Heart right ventricle (tissue), 16 donors: ENCODE data around the gene TAF11L5. TPM values are rescaled to one million over a fixed set of nuclear protein-coding genes. Genes with fewer than 3 reads are reported as not detected.
"Not testable (repeated sequence)": the region's sequence is repeated elsewhere in the genome, so short reads cannot be mapped to it uniquely, and the experiment has no call there.

ENCODE experiments used
- ATAC-seq, 8 donors: fragments of 200-7000 bp; cut with Tn5 transposase; one replicate each; pipeline ENCODE4 v1.9.1; 2020; ENCODE audit warnings: mild to moderate bottlenecking in 8 of 8, moderate library complexity in 8 of 8, moderate number of reproducible peaks in 1 of 8
- DNase-seq, 2 donors: peaks; one replicate each; pipeline ENCODE4 v3.0.0-alpha.2; 2020
- H3K27ac ChIP-seq, 10 donors: fragments of 200-600 bp; sonication (generic) in 2 of 10; one replicate each; pipeline versions ENCODE4 v1.5.0 to v1.8.0; 2020 to 2022; ENCODE audit warnings: mild to moderate bottlenecking in 3 of 10
- H3K27me3 ChIP-seq, 7 donors: fragments of 200-600 bp; one replicate each; pipeline ENCODE4 v1.8.0; 2021 to 2022; ENCODE audit warnings: mild to moderate bottlenecking in 2 of 7
- H3K36me3 ChIP-seq, 9 donors: fragments of 200-600 bp; sonication (generic) in 1 of 9; one replicate each; pipeline versions ENCODE4 v1.5.0 to v1.8.0; 2020 to 2022; ENCODE audit warnings: mild to moderate bottlenecking in 2 of 9
- H3K4me1 ChIP-seq, 9 donors: fragments of 200-600 bp; sonication (generic) in 1 of 9; one replicate each; pipeline versions ENCODE4 v1.5.0 to v1.8.0; 2020 to 2022; ENCODE audit warnings: mild to moderate bottlenecking in 4 of 9
- H3K4me3 ChIP-seq, 10 donors: fragments of 200-600 bp; sonication (generic) in 2 of 10; one replicate each; pipeline versions ENCODE4 v1.5.0 to v1.8.0; 2020 to 2022; ENCODE audit warnings: mild to moderate bottlenecking in 7 of 10, moderate library complexity in 2 of 10
- H3K9me3 ChIP-seq, 11 donors: fragments of 200-600 bp in 10 of 11; sonication (generic) in 2 of 11; one replicate each; pipeline versions ENCODE4 v1.5.0 to v1.8.0; 2013 to 2022; ENCODE audit warnings: mild to moderate bottlenecking in 2 of 11, control low read depth in 1 of 11, moderate library complexity in 1 of 11
- WGBS, 2 donors: extraction: QIAGEN DNeasy Blood & Tissue Kit; methylation state at CpG; one replicate each; pipeline ENCODE4 v1.1.7; 2013; ENCODE audit warnings: inconsistent platforms in 1 of 2; 5-methylcytosine and 5-hydroxymethylcytosine counted together
- intact Hi-C, 10 donors: fragments of 100-400 bp; cut with DNase I; formaldehyde crosslinking; loops; one replicate each; pipeline versions ENCODE4 v1.11.1 to v1.14.2; 2022
- polyA plus RNA-seq, 2 donors: library from polyadenylated mRNA; stranded (reverse); fragments of 200-250 nt; gene quantifications; one replicate each; pipeline ENCODE4 v1.2.3, GENCODE V29; 2013
- total RNA-seq, 10 donors: library from RNA; stranded (reverse); fragmentation: NEBNext Ultra II Directional in 3 of 10; extraction: Animal tissue kit (Norgen Biotek cat#: 25700) in 3 of 10; gene quantifications; one replicate each; pipeline versions ENCODE4 v1.2.1 to v1.2.4, GENCODE V29; 2021 to 2023
- TF ChIP-seq, protein P1 (sequence below), 9 donors: fragments of 200-600 bp; sonication (generic) in 2 of 9; IDR thresholded peaks; one replicate each; pipeline versions ENCODE4 v1.5.0 to v1.8.0; 2021 to 2022; ENCODE audit warnings: antibody characterized with exemption in 9 of 9, mild to moderate bottlenecking in 5 of 9, moderate library complexity in 1 of 9
- donor health status: Arrhythmogenic right ventricular cardiomyopathy.
- donor health status: ischemic (EF 13 %, LVEDD 7.1; RV severe dilation, severe dysfunction).
- donor health status: healthy with polysubstance abuse.
- donor health status: DM: no; HTN: yes; CAD: no.
- donor health status: DM: no; HTN: no; CAD: no.
- donor health status: ischemic (EF 25% LVEDD 6.9; RV normal size, moderate dysfunction).
- donor health status: ischemic (EF 25% LVEDD 5.7; RV mildly dilated, moderate dysfunction).
- donor health status: healthy.
- donor health status: DM: yes; HTN: yes; CAD: no.
- donor health status: Ischemic cardiomyopathy.
- donor health status: ischemic (EF 35%, LVEDD 5.7; RV mildly dilated, moderate dysfunction).
- donor health status: nonischemic (EF 11% LVEDD 7.7; RV severe dilation, severe dysfunction).
- donor health status: DM: yes; HTN: yes; CAD: no.
- donor health status: PGD.
- donor health status: ischemic (EF 29% LVEDD 5.4; RV normal size, mild dysfunction).
- donor health status: nonischemic (EF 23%, LVEDD 6.1; RV moderate dilation, normal function).

Gene TAF11L5
- total and polyA plus RNA-seq, 12 donors = not detected

DNA sequence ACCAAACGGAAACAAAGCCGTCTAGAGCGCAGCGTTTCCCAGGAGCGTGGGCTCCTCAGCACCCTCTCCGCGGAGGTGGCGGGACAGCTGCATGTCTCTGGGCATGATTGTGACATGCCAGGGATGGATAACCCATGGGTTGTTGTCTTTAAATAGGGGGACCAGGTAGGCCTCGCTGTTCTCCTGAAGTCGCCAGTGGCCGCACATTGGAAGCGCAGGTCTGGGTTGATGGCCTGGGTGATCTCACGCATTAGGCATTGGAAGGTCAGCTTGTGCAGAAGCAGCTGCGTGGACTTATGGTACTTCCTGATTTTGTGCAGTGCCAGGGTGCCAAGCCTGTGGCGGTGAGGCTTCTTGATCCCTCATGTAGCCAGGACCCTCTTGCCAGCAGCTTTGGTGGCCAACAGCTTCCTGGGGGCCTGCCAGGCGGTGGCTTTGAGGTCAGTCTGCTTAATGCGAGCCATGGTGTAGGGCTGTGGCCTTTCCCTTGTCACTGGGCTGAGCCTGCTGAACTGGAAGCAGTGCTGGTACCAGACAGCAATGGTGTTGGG, 13.2 kb upstream of the TAF11L5 start:
- ATAC-seq = no peak
- H3K9me3 ChIP-seq = no peaks in the 10 kb centered on the region
- H3K27ac ChIP-seq = no peak overlapping the region
- intact Hi-C loops = no loop called here
- WGBS, 2 donors = 89 to 90% methylated on average over 17 of the region's 17 CpGs
- no peaks in the 10 kb centered on the region for H3K36me3 ChIP-seq
- TF ChIP-seq, protein P1, sequence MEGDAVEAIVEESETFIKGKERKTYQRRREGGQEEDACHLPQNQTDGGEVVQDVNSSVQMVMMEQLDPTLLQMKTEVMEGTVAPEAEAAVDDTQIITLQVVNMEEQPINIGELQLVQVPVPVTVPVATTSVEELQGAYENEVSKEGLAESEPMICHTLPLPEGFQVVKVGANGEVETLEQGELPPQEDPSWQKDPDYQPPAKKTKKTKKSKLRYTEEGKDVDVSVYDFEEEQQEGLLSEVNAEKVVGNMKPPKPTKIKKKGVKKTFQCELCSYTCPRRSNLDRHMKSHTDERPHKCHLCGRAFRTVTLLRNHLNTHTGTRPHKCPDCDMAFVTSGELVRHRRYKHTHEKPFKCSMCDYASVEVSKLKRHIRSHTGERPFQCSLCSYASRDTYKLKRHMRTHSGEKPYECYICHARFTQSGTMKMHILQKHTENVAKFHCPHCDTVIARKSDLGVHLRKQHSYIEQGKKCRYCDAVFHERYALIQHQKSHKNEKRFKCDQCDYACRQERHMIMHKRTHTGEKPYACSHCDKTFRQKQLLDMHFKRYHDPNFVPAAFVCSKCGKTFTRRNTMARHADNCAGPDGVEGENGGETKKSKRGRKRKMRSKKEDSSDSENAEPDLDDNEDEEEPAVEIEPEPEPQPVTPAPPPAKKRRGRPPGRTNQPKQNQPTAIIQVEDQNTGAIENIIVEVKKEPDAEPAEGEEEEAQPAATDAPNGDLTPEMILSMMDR (IDR thresholded peaks at IDR 0.05) = no peak
- H3K4me3 ChIP-seq = no peak overlapping the region
- DNase-seq = no peak
- no peaks in the 10 kb centered on the region for H3K27me3 ChIP-seq
- H3K4me1 ChIP-seq = no peaks in the 10 kb centered on the region

DNA sequence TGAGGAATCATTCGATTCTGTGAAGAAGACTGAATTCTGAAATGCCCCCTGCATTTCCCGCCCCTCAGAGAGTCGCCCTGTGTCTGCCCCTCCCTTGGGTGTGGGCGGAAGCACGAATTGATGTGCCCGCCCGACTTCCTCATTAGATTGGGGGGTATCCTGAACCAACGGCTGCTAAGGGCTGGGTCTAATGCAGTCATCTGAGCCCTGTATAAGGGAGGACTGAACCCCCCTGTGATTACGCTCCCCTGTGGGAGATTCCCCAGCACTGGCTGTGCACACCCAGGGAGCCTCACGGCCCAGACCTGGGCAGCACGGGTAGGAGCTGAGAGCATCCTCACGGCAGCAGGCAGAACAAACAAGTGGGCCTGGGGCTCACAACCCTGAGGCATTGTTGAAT, 7.5 kb upstream of the TAF11L5 start:
- H3K9me3 ChIP-seq, intact Hi-C loops, H3K36me3 ChIP-seq, H3K4me1 ChIP-seq, H3K27ac ChIP-seq, ATAC-seq, DNase-seq, H3K4me3 ChIP-seq, H3K27me3 ChIP-seq: not testable (repeated sequence)
- WGBS, 2 donors = 75 to 81% methylated on average over 8 of the region's 12 CpGs

DNA sequence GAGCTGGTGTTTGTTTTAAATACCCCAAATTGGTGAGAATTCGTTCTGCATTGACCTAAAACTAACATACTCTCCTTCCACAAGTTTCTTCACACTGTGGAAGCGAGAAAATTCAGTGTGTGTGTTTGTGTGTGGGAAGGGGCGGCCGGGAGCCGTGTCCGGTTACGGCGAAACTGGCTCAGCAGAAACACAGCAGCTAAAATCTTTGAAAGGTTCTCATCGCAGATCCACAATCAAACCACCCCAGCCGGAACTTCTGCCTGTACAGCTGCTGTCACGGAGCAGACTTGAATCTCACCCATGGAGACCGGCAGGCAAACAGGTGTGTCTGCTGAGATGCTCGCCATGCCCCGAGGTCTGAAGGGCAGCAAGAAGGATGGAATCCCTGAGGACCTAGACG, 7.0 kb upstream of the TAF11L5 start, which contains the start of gene TAF11L3:
Gene TAF11L3 (plus strand): TSS at position 301 of the 400 bp plus-strand sequence.
- DNase-seq, ATAC-seq, H3K27ac ChIP-seq, H3K36me3 ChIP-seq, H3K4me3 ChIP-seq, H3K9me3 ChIP-seq, intact Hi-C loops, H3K4me1 ChIP-seq, H3K27me3 ChIP-seq: not testable (repeated sequence)
- WGBS, 2 donors = no CpG with 5 or more reads among the region's 15 CpGs

- WGBS, 2 donors = 91 to 94% methylated on average over 8 of the region's 14 CpGs
- H3K27me3 ChIP-seq, DNase-seq, H3K4me1 ChIP-seq, ATAC-seq, H3K27ac ChIP-seq, H3K9me3 ChIP-seq, H3K4me3 ChIP-seq, H3K36me3 ChIP-seq, intact Hi-C loops: not testable (repeated sequence)
Measured at GRCh38 chr5:17519508-17519907, 5.5 kb upstream of the TAF11L5 start.

- H3K4me3 ChIP-seq, H3K4me1 ChIP-seq, intact Hi-C loops, H3K27me3 ChIP-seq, H3K27ac ChIP-seq, ATAC-seq, DNase-seq, H3K36me3 ChIP-seq: not testable (repeated sequence)
- WGBS, 2 donors = no CpG with 5 or more reads among the region's 15 CpGs
- peaks cover 0 to 13% (median 0%) of the 10 kb centered on the region in 11 donors for H3K9me3 ChIP-seq
Measured at GRCh38 chr5:17521501-17521900, 3.5 kb upstream of the TAF11L5 start, which contains the start of gene TAF11L4. TSS of gene TAF11L4 (plus strand) at chr5:17521801.

GRCh38 chr5:17526504-17526903, 1.5 kb downstream of the TAF11L5 start:
- intact Hi-C loops, ATAC-seq, H3K36me3 ChIP-seq, H3K9me3 ChIP-seq, H3K4me1 ChIP-seq, H3K4me3 ChIP-seq, H3K27ac ChIP-seq, H3K27me3 ChIP-seq: not testable (repeated sequence)
- peak in 1 of 2 donors; percentile 30 for DNase-seq
- WGBS, 2 donors = 92% methylated on average over 9 of the region's 17 CpGs

DNA sequence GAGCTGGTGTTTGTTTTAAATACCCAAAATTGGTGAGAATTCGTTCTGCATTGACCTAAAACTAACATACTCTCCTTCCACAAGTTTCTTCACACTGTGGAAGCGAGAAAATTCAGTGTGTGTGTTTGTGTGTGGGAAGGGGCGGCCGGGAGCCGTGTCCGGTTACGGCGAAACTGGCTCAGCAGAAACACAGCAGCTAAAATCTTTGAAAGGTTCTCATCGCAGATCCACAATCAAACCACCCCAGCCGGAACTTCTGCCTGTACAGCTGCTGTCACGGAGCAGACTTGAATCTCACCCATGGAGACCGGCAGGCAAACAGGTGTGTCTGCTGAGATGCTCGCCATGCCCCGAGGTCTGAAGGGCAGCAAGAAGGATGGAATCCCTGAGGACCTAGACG, 3.3 kb downstream of the TAF11L5 start, which contains the start of gene TAF11L6:
Gene TAF11L6 (plus strand): TSS at position 301 of the 400 bp plus-strand sequence.
- ATAC-seq, H3K4me1 ChIP-seq, H3K27me3 ChIP-seq, intact Hi-C loops, H3K9me3 ChIP-seq, H3K36me3 ChIP-seq, DNase-seq, H3K4me3 ChIP-seq, H3K27ac ChIP-seq: not testable (repeated sequence)
- WGBS, 2 donors = no CpG with 5 or more reads among the region's 15 CpGs

Other genes starting within 250 kb of the TAF11L5 start
- not detected for gene TAF11L2, start 27.0 kb upstream of the TAF11L5 start, total RNA-seq
- gene TAF11L2, start 27.0 kb upstream of the TAF11L5 start, polyA plus RNA-seq = not detected
- gene TAF11L3, start 6.9 kb upstream of the TAF11L5 start, total RNA-seq = not detected
- gene TAF11L3, start 6.9 kb upstream of the TAF11L5 start, polyA plus RNA-seq = not detected
- gene TAF11L4, start 3.4 kb upstream of the TAF11L5 start, total RNA-seq = not detected
- not detected for gene TAF11L4, start 3.4 kb upstream of the TAF11L5 start, polyA plus RNA-seq
- not detected for gene TAF11L6, start 3.4 kb downstream of the TAF11L5 start, total RNA-seq
- not detected for gene TAF11L6, start 3.4 kb downstream of the TAF11L5 start, polyA plus RNA-seq
- not detected for gene TAF11L7, start 60.5 kb downstream of the TAF11L5 start, total RNA-seq
- gene TAF11L7, start 60.5 kb downstream of the TAF11L5 start, polyA plus RNA-seq = not detected
- gene TAF11L8, start 65.7 kb downstream of the TAF11L5 start, total RNA-seq = not detected
- gene TAF11L8, start 65.7 kb downstream of the TAF11L5 start, polyA plus RNA-seq = not detected
- not detected for gene TAF11L9, start 69.2 kb downstream of the TAF11L5 start, total RNA-seq
- gene TAF11L9, start 69.2 kb downstream of the TAF11L5 start, polyA plus RNA-seq = not detected
- gene TAF11L10, start 72.6 kb downstream of the TAF11L5 start, total RNA-seq = not detected
- not detected for gene TAF11L10, start 72.6 kb downstream of the TAF11L5 start, polyA plus RNA-seq
- not detected for gene TAF11L11, start 78.9 kb downstream of the TAF11L5 start, total RNA-seq
- gene TAF11L11, start 78.9 kb downstream of the TAF11L5 start, polyA plus RNA-seq = not detected
- not detected for gene TAF11L12, start 85.2 kb downstream of the TAF11L5 start, total RNA-seq
- not detected for gene TAF11L12, start 85.2 kb downstream of the TAF11L5 start, polyA plus RNA-seq
- gene TAF11L13, start 106.9 kb downstream of the TAF11L5 start, total RNA-seq = not detected
- not detected for gene TAF11L13, start 106.9 kb downstream of the TAF11L5 start, polyA plus RNA-seq
- gene TAF11L14, start 109.2 kb downstream of the TAF11L5 start, total RNA-seq = not detected
- gene TAF11L14, start 109.2 kb downstream of the TAF11L5 start, polyA plus RNA-seq = not detected